NCI-H524 (cell line): ENCODE data around the gene TMEM31.
A peak's percentile ranks its signal among the peaks of the same experiment; 100 is the strongest.
"Not testable (repeated sequence)": the region's sequence is repeated elsewhere in the genome, so short reads cannot be mapped to it uniquely, and the experiment has no call there.

Experiments
- DNase-seq, 2 experiments: peaks; one replicate each; lab custom pipeline; 2025; lab: John Stamatoyannopoulos, UW

Gene TMEM31

GRCh38 chrX:103726477-103726876 is 15.8 kb downstream of the TMEM31 start:
- DNase-seq, result no peak

GRCh38 chrX:103727115-103727514 is 16.4 kb downstream of the TMEM31 start:
- no peak for DNase-seq

DNA sequence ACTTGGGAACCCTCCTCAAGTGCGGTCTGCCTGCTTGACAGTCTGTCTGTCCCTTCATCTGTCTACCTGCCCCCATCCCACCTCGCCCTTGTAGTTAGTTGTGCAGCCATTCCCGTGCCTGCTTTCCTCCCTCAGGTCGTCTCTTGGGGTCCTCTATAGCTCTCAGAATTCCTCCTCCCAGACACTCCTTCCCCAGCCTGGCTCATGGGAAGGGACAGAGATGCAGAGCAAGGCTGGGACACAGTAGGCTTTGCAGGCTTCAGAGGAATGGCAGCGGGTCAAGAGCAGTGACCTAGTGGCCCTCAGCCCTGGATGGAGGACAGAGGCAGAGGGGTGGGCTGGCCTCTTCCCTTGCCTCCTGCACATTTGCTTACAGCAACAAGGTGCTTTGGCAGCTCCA is 18.3 kb downstream of the TMEM31 start:
- no peak for DNase-seq

DNA sequence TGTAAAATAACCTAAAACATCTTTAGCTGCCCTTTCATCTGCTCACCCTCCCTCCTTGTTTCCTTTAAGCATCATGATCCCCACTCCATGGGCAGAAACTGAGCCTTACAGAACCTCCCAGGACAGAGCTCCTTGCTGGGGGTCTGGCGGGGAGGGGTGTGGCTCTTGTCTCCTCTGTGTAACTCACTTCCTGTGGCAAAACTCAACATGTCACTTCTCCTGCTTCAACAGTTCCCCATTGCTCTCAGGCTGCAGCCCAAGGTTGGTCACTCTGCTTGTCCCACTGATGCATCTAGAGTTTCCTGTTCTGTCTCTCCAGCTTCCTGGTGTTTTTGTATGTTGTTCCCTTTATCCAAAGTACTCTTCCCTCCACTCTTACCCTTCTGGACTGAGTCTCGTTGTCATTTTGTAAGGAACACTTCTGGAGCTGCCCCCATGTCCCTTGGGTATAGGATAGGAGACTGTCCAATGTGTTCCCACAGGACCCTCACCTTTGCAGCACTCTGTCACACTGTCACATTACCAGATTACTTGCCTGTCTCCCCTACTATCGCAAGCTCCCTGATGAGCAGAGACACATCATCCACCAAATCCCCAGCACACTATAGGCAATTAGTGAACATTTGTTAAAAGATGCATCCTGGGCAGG is 19.6 kb downstream of the TMEM31 start:
- DNase-seq, result no peak

- DNase-seq, result peak in 1 of 2 experiments; percentile 47
These were observed 20.2 kb downstream of the TMEM31 start for GRCh38 chrX:103730796-103731493.

DNA sequence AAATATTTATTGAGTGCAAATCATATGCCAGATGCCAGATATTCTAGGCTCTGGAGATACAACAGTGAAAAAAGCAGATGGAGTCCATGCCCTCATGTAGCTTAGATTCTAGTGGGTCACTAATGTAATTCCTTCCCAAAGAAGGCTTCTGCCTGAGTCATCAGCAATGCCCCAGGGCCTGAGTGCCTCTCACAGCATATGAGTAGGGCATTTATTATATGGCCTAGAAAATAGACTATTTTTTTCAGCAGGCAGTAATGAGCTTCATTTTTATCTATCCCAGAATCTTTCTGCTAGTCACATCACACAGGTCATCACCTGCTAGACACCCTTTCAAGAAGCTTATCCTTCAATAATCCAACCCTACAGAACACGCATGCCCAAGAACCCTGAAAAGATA is 22.3 kb downstream of the TMEM31 start:
- peak in 1 of 2 experiments; percentile 15 for DNase-seq

- no peak for DNase-seq
These were observed 23.5 kb downstream of the TMEM31 start for GRCh38 chrX:103734125-103734760.

DNA sequence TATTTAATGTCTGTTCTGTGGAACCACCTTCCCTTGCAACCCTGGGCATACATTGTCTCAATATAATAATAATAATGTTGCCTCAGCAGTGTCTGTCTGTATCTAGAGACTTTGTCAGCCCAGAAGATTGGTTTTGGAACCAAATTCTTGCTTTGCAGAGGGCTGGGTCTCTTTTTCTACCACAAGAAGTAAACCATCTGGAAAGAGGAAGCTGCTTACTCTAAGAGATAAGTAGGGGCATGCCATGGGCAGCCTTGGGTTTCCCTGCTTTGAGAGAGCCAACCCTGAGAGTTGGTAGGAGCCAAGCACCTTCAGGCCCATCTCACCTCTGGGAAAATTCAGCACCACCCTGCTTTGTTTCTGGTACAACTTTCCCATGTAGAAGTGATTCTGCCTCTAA is 27.0 kb downstream of the TMEM31 start:
- no peak for DNase-seq

DNA sequence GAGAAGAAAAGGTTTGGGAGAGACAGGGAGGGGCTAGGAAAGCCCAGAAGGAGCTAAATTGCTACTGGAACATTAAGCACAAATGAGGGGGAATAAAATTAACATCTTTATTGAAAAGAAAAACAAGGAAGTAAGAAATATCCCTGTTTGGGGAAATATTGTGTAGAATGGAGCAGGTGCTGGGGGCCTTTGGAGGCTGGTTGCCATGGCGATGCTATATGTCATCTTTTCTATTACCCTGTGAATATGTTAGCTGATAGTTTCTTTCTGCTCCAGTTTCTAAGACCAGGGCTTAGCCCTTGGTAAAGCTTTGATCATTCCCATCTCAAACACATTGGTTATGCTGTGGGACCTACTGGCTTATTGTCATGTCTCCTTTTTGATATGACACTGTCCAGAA is 28.7 kb downstream of the TMEM31 start:
- no peak for DNase-seq

DNA sequence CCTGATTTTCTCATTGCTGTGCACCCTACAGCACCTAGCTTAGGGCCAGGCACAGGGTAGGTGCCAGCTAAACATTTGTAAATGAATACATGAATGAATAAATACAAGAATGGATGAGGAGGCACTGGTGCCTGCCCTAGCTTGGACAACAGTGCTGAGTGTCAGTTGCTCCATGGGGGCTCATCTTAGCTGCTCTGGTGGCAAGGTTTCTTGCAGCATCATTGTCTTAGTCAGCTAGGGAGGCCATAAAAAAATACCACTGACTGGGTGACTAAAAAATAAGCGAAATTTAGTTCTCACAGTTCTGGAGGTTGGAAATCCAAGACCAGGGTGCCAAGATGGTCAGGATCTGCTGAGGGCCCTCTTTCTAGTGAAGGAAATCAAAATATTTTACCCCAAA is 31.2 kb downstream of the TMEM31 start:
- no peak for DNase-seq

DNA sequence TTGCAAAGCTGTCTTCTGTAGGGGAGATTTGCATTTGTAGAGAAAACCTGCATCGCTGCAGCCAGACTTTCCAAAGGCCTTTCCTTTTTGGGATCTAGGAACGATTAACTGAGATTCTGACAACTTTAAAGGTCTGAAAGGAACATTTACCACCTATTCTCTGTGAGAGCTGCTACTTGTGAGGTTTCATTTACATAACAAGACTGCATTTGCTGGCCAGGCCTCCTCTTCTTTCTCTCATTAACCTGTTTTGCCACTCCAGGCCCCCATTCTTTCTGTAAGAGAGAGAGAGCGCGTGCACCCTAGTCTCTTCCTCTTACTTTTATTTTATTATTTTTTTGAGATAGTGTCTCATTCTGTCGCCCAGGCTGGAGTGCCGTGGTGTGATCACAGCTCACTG is 31.6 kb downstream of the TMEM31 start:
- DNase-seq, result no peak

DNA sequence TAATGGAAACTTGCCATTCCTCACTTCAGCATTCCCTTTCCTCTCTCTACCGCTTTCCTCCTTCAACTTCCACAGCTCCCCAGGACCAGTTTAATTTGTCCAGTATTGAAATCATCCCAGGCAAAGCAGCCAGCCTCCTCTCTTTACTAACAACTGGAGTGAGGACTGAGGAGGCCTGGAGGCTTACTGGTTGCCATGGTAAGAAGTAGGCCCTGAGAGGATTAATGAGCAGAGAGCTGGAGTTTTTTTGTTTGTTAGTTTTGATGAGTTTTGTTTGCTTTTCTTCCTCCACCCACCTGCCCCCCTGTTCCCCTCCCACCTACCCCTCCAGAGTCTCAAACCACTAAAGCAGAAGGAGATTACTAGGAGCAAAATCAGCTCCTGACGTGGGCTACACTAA is 36.5 kb downstream of the TMEM31 start:
- no peak for DNase-seq

GRCh38 chrX:103754401-103754800 is 43.7 kb downstream of the TMEM31 start:
- DNase-seq, result no peak

GRCh38 chrX:103756736-103757135 is 46.0 kb downstream of the TMEM31 start:
- no peak for DNase-seq

- DNase-seq, result no peak
These were observed 47.8 kb downstream of the TMEM31 start for GRCh38 chrX:103758555-103758954.

DNA sequence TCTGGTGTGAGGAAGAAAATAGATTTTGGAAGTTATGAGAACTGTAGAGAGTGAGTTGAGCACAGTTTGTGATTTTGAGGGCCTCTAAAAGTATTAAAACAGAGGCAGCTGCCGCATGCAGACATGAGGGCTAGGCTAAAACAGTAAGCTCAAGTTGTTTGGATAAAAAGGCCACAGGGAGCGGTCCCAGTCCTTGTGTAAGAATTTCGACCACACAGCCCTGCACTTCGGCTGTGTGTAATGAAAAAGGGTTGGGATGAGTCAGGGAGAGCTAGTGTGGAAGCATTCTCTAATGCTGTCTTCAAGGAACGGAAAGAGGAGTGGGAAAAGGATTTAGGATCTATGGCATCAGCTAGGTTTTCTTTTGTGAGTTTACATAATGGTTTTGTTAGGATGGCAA is 52.8 kb downstream of the TMEM31 start:
- DNase-seq, result not testable (repeated sequence)
